ENCODE results near the gene OGFOD2.
A peak's percentile ranks its signal among the peaks of the same experiment; 100 is the strongest.

OGFOD2 gene

GRCh38 chr12:122981036-122981471, 6.0 kb downstream of the OGFOD2 start:
- TF ChIP-seq, protein P1, sequence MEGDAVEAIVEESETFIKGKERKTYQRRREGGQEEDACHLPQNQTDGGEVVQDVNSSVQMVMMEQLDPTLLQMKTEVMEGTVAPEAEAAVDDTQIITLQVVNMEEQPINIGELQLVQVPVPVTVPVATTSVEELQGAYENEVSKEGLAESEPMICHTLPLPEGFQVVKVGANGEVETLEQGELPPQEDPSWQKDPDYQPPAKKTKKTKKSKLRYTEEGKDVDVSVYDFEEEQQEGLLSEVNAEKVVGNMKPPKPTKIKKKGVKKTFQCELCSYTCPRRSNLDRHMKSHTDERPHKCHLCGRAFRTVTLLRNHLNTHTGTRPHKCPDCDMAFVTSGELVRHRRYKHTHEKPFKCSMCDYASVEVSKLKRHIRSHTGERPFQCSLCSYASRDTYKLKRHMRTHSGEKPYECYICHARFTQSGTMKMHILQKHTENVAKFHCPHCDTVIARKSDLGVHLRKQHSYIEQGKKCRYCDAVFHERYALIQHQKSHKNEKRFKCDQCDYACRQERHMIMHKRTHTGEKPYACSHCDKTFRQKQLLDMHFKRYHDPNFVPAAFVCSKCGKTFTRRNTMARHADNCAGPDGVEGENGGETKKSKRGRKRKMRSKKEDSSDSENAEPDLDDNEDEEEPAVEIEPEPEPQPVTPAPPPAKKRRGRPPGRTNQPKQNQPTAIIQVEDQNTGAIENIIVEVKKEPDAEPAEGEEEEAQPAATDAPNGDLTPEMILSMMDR (conservative IDR thresholded peaks at IDR 0.05; ENCODE audit: control insufficient read depth, insufficient read depth, low read depth, low read length): no peak
- peak overlapping the region; percentile 75 for H3K4me3 ChIP-seq (ENCODE audit: control insufficient read depth, low read depth, low read length)
- no peak for DNase-seq (ENCODE audit: low read depth)

GRCh38 chr12:122981587-122982476, 6.8 kb downstream of the OGFOD2 start:
- TF ChIP-seq, protein P1 (conservative IDR thresholded peaks at IDR 0.05; ENCODE audit: control insufficient read depth, insufficient read depth, low read depth, low read length): no peak
- peak overlapping the region; percentile 75 for H3K4me3 ChIP-seq (ENCODE audit: control insufficient read depth, low read depth, low read length)
- DNase-seq (ENCODE audit: low read depth): no peak

DNA sequence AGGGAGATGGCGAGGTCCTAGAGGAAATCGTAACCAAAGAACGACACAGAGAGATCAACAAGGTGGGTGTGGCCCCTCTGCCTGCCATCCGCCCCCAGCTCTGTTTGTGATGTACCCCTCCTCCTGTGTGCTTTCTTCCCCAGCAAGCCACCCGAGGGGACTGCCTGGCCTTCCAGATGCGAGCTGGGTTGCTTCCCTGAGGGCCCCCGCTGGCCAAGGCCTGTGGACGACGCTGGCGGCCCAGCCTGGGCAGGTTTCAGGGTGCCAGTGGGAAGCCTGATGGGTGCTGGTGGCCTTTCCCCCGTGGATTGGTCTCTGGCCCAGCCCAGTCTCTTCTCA, 7.4 kb downstream of the OGFOD2 start:
- TF ChIP-seq, protein P1 (conservative IDR thresholded peaks at IDR 0.05; ENCODE audit: control insufficient read depth, insufficient read depth, low read depth, low read length): no peak
- H3K4me3 ChIP-seq (ENCODE audit: control insufficient read depth, low read depth, low read length): peak overlapping the region; percentile 75
- DNase-seq (ENCODE audit: low read depth): no peak

- TF ChIP-seq, protein P1 (conservative IDR thresholded peaks at IDR 0.05; ENCODE audit: control insufficient read depth, insufficient read depth, low read depth, low read length): no peak
- no peak for DNase-seq (ENCODE audit: low read depth)
- H3K4me3 ChIP-seq (ENCODE audit: control insufficient read depth, low read depth, low read length): no peak overlapping the region
Measured at GRCh38 chr12:122982963-122983788, 8.1 kb downstream of the OGFOD2 start.

DNA sequence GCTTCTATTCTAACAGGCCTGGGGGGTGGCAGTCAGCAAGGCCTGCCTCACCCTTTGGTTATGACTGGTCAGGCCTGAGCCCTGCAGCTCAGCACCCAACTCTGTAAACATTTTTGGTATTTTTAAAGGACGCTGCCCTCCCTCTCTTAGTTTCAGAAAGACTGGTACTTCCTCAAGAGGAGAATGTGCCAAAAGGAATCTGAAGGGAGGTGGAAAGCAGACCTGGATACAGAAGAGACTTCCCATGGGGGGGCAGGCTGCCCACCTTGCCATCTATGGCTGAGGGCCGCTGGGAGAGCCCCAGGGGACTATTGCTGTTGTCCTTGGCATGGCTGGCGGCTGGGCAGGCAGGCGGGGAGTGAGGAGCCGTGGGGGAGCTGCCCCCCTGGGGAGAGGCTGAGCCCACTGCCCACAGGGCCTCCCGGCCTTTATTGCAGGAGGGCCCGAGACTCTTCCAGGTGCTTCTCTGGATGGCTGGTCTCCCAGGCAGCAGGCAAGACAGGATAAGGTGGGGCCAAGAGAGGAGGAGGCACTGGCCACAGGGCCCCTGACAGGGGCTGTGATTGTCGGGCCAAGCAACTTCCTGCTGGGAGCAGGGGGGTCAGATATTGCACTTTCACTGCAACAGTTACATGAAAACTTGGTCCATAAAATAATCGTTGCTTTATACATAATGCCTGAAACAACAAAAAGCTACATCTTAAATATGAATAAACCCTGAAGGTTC, 8.9 kb downstream of the OGFOD2 start:
- H3K4me3 ChIP-seq (ENCODE audit: control insufficient read depth, low read depth, low read length): no peak overlapping the region
- no peak for DNase-seq (ENCODE audit: low read depth)

More for the DNA sequence above, 8.9 kb downstream of the OGFOD2 start:
- TF ChIP-seq, protein P1 (conservative IDR thresholded peaks at IDR 0.05; ENCODE audit: control insufficient read depth, insufficient read depth, low read depth, low read length): no peak

All from fibroblast of mammary gland (primary cell).